Aorta (tissue), 5 donors: ENCODE results near the gene CDK5R1. TPM values are rescaled to one million over a fixed set of nuclear protein-coding genes. Genes with fewer than 3 reads are reported as not detected.
"Not testable (repeated sequence)": the region's sequence is repeated elsewhere in the genome, so short reads cannot be mapped to it uniquely, and the experiment has no call there.

Source experiments
- ATAC-seq: fragments of 200-7000 bp; cut with Tn5 transposase; one replicate; pipeline ENCODE4 v1.9.1; 2022; ENCODE audit warnings: moderate library complexity; ENCODE audit not compliant: low FRiP score
- DNase-seq, 2 donors: peaks; one replicate each; pipeline ENCODE4 v3.0.0-alpha.2; 2020
- H3K27ac ChIP-seq, 2 donors: one replicate each; pipeline ENCODE4 v1.5.1; 2013; ENCODE audit warnings: low read length in 2 of 2, mild to moderate bottlenecking in 2 of 2, moderate library complexity in 2 of 2, control low read depth in 1 of 2, inconsistent platforms in 1 of 2, low read depth in 1 of 2
- H3K27me3 ChIP-seq, 2 donors: one replicate each; pipeline ENCODE4 v1.6.1; 2013; ENCODE audit warnings: control low read depth in 1 of 2, low read length in 1 of 2, mild to moderate bottlenecking in 1 of 2, moderate library complexity in 1 of 2; ENCODE audit not compliant: insufficient read depth in 2 of 2, control insufficient read depth in 1 of 2
- H3K36me3 ChIP-seq, 2 donors: one replicate each; pipeline ENCODE4 v1.6.1; 2013; ENCODE audit warnings: control low read depth in 1 of 2, low read length in 1 of 2, mild to moderate bottlenecking in 1 of 2; ENCODE audit not compliant: insufficient read depth in 2 of 2, control insufficient read depth in 1 of 2
- H3K4me1 ChIP-seq, 2 donors: one replicate each; pipeline ENCODE4 v1.6.1; 2013; ENCODE audit warnings: low read length in 2 of 2, control low read depth in 1 of 2, mild to moderate bottlenecking in 1 of 2, moderate library complexity in 1 of 2; ENCODE audit not compliant: insufficient read depth in 2 of 2, control insufficient read depth in 1 of 2
- H3K4me3 ChIP-seq, 2 donors: one replicate each; pipeline ENCODE4 v1.5.1; 2013; ENCODE audit warnings: low read length in 2 of 2, control low read depth in 1 of 2, mild to moderate bottlenecking in 1 of 2
- H3K9me3 ChIP-seq: one replicate; pipeline ENCODE4 v1.6.1; 2013; ENCODE audit warnings: mild to moderate bottlenecking, low read length; ENCODE audit not compliant: control insufficient read depth
- WGBS, 2 donors: extraction: QIAGEN DNeasy Blood & Tissue Kit; methylation state at CpG; one replicate each; pipeline ENCODE4 v1.1.7; 2013; 5-methylcytosine and 5-hydroxymethylcytosine counted together
- intact Hi-C, 2 donors: fragments of 100-400 bp; cut with DNase I; formaldehyde crosslinking; loops; one replicate each; pipeline versions ENCODE4 v1.14.2 to v1.15.0; 2022
- polyA plus RNA-seq, 2 donors: library from polyadenylated mRNA; stranded (reverse); fragments of 200-250 nt; gene quantifications; one replicate each; pipeline ENCODE4 v1.2.3, GENCODE V29; 2013
- total RNA-seq, 2 donors: library from RNA; stranded (reverse); fragmentation: NEBNext Ultra II Directional; extraction: Animal tissue kit (Norgen Biotek cat#: 25700); gene quantifications; one replicate each; pipeline ENCODE4 v1.2.1, GENCODE V29; 2021
- donor health status: healthy with polysubstance abuse.
- donor health status: Bipolar disorder and iron deficiency.
- donor health status: DM: no; HTN: no; CAD: no.
- donor health status: DM: no; HTN: no; CAD: no.
- donor health status: DM: yes; HTN: yes; CAD: no.

Gene CDK5R1
- total and polyA plus RNA-seq, 4 donors, result under 0.01 to 1.0 (median 0.67) TPM

- no peak for DNase-seq
- Histone ChIP-seq H3K4me1 (no peaks in the 10 kb centered on the region), H3K27ac (no peak overlapping the region), H3K27me3 (no peaks in the 10 kb centered on the region), H3K36me3 (no peaks in the 10 kb centered on the region), H3K9me3 (no peaks in the 10 kb centered on the region), H3K4me3 (no peak overlapping the region)
- intact Hi-C loops, result no loop called here
- ATAC-seq, result no peak
- 66 to 68% methylated on average over 17 of the region's 17 CpGs for WGBS, 2 donors
Observed at GRCh38 chr17:32520104-32520701, 33.4 kb downstream of the CDK5R1 start.

DNA sequence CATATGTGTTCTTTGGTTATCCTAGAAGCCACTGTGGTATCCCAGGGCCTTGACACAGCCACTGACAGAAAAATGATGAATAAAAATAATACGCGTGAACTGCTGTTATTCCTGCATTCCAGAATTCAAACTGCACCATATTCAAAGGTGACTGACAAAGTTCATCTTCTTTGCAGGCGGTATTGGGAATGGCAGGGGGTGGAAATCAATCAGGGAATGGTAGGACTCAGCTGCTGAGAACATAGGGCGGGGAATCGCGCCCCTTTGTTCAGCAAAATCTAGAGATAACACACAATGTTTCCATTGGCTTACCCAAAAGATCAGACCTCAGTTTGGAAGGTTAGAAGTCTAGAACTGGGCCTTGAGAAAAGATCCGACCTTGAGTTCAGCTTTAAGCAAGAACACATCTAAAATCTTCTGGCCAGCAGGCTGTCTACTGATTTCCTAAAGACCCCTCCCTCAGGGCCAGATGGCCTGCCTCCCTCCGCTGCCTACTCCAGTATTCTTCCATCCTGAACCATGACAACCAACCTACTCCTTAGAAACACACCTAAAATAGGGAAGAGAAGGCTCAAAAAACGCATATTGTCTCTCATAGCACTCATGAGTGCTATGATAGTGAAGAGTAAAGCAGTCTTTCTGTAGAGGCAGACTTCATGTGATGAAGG, 34.1 kb downstream of the CDK5R1 start:
- no peak overlapping the region for H3K27ac ChIP-seq
- H3K4me1 ChIP-seq, result no peaks in the 10 kb centered on the region
- no peak for DNase-seq
- no peak for ATAC-seq
- intact Hi-C loops, result no loop called here
- H3K36me3 ChIP-seq, result no peaks in the 10 kb centered on the region
- H3K4me3 ChIP-seq, result no peak overlapping the region
- no peaks in the 10 kb centered on the region for H3K27me3 ChIP-seq
- no peaks in the 10 kb centered on the region for H3K9me3 ChIP-seq
- WGBS, 2 donors, result 97% methylated on average over 9 of the region's 9 CpGs

DNA sequence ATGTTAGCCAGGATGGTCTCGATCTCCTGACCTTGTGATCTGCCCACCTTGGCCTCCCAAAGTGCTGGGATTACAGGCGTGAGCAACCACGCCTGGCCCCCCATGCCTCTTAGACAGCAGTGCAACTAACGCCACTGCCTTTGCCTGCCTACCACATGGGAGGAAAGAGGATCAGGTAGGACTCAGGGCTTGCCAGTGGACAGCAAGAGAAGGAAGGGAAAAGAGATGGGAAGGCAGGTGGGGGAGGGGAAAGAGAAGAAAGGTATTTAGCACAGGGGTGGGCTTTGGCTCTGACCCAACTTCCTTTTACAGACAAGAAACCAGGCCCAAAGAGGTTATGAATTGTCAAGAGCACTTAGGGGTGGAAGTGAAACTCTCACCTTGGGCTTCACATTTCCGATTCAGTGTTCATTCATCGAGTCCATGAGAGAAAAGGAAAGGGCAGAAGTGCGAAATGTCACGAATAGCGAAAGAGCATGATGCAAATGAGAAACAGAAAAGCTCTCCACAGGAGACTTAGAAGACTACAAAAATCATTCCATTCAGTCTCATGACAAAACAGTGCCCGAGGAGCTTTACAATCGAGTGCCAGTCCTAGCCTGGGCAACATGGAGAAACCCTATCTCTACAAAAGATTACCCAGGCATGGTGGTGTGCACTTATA, 36.4 kb downstream of the CDK5R1 start:
- no peak for ATAC-seq

GRCh38 chr17:32523827-32524552, 37.2 kb downstream of the CDK5R1 start:
- Histone ChIP-seq H3K4me1 (no peaks in the 10 kb centered on the region), H3K27me3 (no peaks in the 10 kb centered on the region), H3K27ac (no peak overlapping the region), H3K9me3 (no peaks in the 10 kb centered on the region), H3K4me3 (no peak overlapping the region), H3K36me3 (no peaks in the 10 kb centered on the region)
- DNase-seq (no peak), ATAC-seq (no peak)
- intact Hi-C loops, result no loop called here
- 90 to 91% methylated on average over 12 of the region's 12 CpGs for WGBS, 2 donors

More for the DNA sequence above, 36.4 kb downstream of the CDK5R1 start:
- Histone ChIP-seq H3K9me3 (no peaks in the 10 kb centered on the region), H3K4me3 (no peak overlapping the region), H3K27me3 (no peaks in the 10 kb centered on the region), H3K4me1 (no peaks in the 10 kb centered on the region), H3K36me3 (no peaks in the 10 kb centered on the region), H3K27ac (no peak overlapping the region)
- DNase-seq, result no peak
- intact Hi-C loops, result no loop called here
- WGBS, 2 donors, result 93% methylated on average over 11 of the region's 11 CpGs

DNA sequence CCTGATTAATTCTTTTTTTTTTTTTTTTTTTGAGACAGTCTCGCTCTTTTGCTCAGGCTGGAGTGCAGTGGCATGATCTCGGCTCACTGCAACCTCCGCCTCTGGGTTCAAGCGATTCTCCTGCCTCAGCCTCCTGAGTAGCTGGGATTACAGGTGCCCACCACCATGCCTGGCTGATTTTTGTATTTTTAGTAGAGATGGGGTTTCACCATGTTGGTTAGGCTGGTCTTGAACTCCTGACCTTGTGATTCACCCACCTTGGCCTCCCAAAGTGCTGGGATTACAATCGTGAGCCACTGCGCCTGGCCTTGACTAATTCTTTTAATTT, 37.7 kb downstream of the CDK5R1 start:
- H3K4me3 ChIP-seq, ATAC-seq, DNase-seq, H3K9me3 ChIP-seq, H3K27me3 ChIP-seq, H3K27ac ChIP-seq, intact Hi-C loops, H3K36me3 ChIP-seq, H3K4me1 ChIP-seq: not testable (repeated sequence)
- WGBS, 2 donors, result 95 to 96% methylated on average over 6 of the region's 6 CpGs

DNA sequence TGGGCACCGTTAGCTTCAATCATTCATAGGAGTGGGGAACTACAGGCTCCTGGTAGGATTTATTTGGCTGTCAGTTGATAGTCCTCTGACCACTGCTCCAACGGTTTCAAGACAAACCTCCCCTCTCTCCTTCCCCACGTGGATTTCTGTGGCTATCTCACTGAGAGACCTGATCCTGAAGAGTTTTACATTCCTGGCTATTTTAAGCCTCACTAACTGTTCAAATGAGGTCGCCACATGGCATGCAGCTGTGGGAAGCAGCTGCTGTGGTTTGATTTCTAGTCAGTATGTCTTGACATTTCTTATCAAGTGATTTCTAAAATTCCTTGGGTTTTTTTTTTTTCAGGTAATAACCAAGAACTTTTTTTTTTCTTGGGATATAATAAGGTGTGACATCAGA, 38.3 kb downstream of the CDK5R1 start:
- intact Hi-C loops, result no loop called here
- no peaks in the 10 kb centered on the region for H3K27me3 ChIP-seq
- WGBS, 2 donors, result 17 to 18% methylated on average over 4 of the region's 4 CpGs
- DNase-seq (no peak), ATAC-seq (no peak)
- H3K36me3 ChIP-seq, result no peaks in the 10 kb centered on the region
- no peak overlapping the region for H3K4me3 ChIP-seq
- no peak overlapping the region for H3K27ac ChIP-seq
- no peaks in the 10 kb centered on the region for H3K9me3 ChIP-seq
- no peaks in the 10 kb centered on the region for H3K4me1 ChIP-seq

DNA sequence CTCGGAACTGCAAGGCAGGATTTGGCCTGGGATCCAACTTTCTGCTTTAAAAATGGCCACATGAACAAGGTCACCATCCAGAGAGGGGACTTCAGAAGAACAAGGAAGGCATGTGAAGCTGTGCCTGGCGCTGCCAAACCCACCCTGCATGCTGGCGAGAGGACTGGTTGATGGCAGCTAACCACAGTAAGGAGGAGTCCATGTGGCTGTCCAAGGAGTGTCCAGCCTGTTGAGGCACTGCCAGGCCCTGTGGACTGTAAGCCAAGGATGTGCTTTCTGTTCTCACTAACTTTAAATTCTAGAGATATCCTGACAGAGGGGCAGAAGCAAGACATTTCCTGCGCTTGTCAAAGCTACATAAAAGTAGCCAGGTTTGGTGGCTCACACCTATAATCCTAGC, 40.4 kb downstream of the CDK5R1 start:
- WGBS, 2 donors, result 93 to 97% methylated on average over 4 of the region's 4 CpGs
- no peak overlapping the region for H3K27ac ChIP-seq
- H3K9me3 ChIP-seq, result no peaks in the 10 kb centered on the region
- DNase-seq (no peak), ATAC-seq (no peak)
- H3K4me3 ChIP-seq, result no peak overlapping the region
- peaks cover 0 to 2% of the 10 kb centered on the region in 2 donors for H3K36me3 ChIP-seq
- no peaks in the 10 kb centered on the region for H3K4me1 ChIP-seq
- no peaks in the 10 kb centered on the region for H3K27me3 ChIP-seq
- intact Hi-C loops, result no loop called here

GRCh38 chr17:32528825-32529224, 42.0 kb downstream of the CDK5R1 start:
- Histone ChIP-seq H3K4me1 (no peaks in the 10 kb centered on the region), H3K27ac (no peak overlapping the region), H3K9me3 (no peaks in the 10 kb centered on the region), H3K27me3 (no peaks in the 10 kb centered on the region), H3K4me3 (no peak overlapping the region), H3K36me3 (peaks cover 0 to 2% of the 10 kb centered on the region in 2 donors)
- 86 to 90% methylated on average over 7 of the region's 7 CpGs for WGBS, 2 donors
- DNase-seq (no peak), ATAC-seq (no peak)
- intact Hi-C loops, result no loop called here
